Mucosa of descending colon (tissue), 3 donors: Measurements from ENCODE around the gene MYO1F. TPM values are rescaled to one million over a fixed set of nuclear protein-coding genes. Genes with fewer than 3 reads are reported as not detected.
"Not testable (repeated sequence)": the region's sequence is repeated elsewhere in the genome, so short reads cannot be mapped to it uniquely, and the experiment has no call there.

ENCODE experiments used
- ATAC-seq: fragments of 200-7000 bp; cut with Tn5 transposase; one replicate; pipeline ENCODE4 v1.9.1; 2020; ENCODE audit warnings: mild to moderate bottlenecking, moderate library complexity
- DNase-seq, 3 donors: peaks; one replicate each; pipeline ENCODE4 v3.0.0-alpha.2; 2020
- H3K36me3 ChIP-seq: fragments of 200-600 bp; one replicate; pipeline ENCODE4 v1.8.0; 2021; ENCODE audit warnings: low read depth, mild to moderate bottlenecking
- H3K4me1 ChIP-seq: fragments of 200-600 bp; one replicate; pipeline ENCODE4 v1.8.0; 2021; ENCODE audit warnings: low read depth, mild to moderate bottlenecking
- H3K4me3 ChIP-seq: fragments of 200-600 bp; one replicate; pipeline ENCODE4 v1.8.0; 2021; ENCODE audit warnings: mild to moderate bottlenecking
- H3K9me3 ChIP-seq: fragments of 200-600 bp; one replicate; pipeline ENCODE4 v1.8.0; 2021; ENCODE audit warnings: mild to moderate bottlenecking
- intact Hi-C, 2 donors: fragments of 100-400 bp; cut with DNase I in 1 of 2; cut with micrococcal nuclease in 1 of 2; formaldehyde crosslinking; loops; one replicate each; pipeline versions ENCODE4 v1.11.0 to v1.11.1; 2022; cut with DNase I, micrococcal nuclease
- total RNA-seq, 3 donors: library from RNA; stranded (reverse); fragmentation: NEBNext Ultra II Directional in 2 of 3; extraction: Animal tissue kit (Norgen Biotek cat#: 25700) in 2 of 3; gene quantifications; one replicate each; pipeline versions ENCODE4 v1.2.1 to v1.2.4, GENCODE V29; 2021 to 2023
- TF ChIP-seq, protein P1 (sequence below): fragments of 200-600 bp; IDR thresholded peaks from one replicate; pipeline ENCODE4 v1.8.0; 2022; ENCODE audit warnings: antibody characterized with exemption, mild to moderate bottlenecking
- donor health status: DM: no; HTN: no; CAD: no; lungs with moderate emphysema.
- donor health status: DM: no; HTN: no; CAD: no.
- donor health status: DM: no; HTN: yes; CAD: no.

MYO1F gene
- total RNA-seq, 3 donors from 2014 or later = 8.5 to 26.5 (median 21.0) TPM

DNA sequence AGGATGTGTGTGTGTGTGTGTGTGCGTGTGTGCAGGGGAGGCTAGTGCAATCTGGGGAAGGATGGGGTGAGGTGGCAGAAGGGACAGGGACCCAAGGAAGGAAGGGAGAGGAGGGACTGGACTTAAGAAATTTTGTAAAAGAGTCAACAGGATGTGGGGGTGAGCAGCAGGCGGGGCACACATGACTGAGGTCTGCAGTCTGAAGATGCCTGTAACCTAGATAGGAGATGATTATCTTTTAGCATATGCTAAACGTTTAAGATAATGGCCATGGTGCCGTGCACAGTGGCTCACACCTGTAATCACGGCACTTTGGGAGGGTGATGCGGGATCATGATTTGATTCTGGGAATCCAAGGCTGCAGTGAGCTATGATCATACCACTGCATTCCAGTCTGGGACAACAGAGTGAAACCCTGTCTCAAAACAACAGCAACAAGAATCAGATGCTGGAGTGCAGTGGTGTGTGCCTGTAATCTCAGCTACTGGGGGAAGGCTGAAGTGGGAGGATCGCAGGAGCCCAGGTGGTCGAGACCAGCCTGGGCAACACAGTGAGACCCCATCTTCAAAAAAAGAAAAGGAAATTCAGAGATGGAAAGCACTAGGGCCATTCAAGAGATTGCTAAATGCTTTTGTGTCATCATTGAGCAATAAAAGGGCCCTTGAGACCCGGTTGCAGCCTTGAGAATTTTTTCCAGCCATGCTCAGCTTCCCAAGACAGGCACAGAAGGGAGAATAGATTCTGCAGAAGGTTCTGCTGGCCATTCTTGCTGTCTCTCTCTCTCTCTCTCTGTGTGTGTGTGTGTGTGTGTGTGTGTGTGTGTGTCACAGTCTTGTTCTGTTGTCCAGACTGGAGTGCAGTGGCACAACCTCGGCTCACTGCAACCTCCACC, 59.4 kb downstream of the MYO1F start:
- peak; percentile 7 for ATAC-seq
- TF ChIP-seq, protein P1, sequence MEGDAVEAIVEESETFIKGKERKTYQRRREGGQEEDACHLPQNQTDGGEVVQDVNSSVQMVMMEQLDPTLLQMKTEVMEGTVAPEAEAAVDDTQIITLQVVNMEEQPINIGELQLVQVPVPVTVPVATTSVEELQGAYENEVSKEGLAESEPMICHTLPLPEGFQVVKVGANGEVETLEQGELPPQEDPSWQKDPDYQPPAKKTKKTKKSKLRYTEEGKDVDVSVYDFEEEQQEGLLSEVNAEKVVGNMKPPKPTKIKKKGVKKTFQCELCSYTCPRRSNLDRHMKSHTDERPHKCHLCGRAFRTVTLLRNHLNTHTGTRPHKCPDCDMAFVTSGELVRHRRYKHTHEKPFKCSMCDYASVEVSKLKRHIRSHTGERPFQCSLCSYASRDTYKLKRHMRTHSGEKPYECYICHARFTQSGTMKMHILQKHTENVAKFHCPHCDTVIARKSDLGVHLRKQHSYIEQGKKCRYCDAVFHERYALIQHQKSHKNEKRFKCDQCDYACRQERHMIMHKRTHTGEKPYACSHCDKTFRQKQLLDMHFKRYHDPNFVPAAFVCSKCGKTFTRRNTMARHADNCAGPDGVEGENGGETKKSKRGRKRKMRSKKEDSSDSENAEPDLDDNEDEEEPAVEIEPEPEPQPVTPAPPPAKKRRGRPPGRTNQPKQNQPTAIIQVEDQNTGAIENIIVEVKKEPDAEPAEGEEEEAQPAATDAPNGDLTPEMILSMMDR = no peak
- Histone ChIP-seq H3K9me3 (no peaks in the 10 kb centered on the region), H3K4me1 (peaks cover 11% of the 10 kb centered on the region), H3K36me3 (no peaks in the 10 kb centered on the region), H3K4me3 (no peak overlapping the region)
- DNase-seq = no peak
- intact Hi-C loops = no loop called here

DNA sequence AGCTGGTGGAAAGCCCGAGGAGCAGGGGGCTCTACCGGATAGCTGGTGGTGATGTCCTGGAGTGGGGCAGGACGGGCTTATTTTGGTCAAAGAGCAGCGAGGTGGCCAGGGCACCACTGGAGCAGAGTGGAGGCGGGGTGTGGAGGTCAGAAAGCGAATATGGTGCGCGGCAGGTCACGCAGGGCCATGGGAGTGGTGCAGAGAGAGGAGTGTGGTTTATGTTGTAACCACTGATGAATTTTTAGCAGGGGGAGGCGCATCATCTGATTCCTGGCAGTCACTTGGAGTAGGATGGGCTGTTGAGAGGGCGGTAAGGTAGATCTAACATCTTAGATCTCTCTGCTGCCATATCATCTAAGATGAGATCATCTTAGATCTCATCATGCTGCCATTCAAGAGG, 61.9 kb downstream of the MYO1F start:
- intact Hi-C loops = no loop called here
- Histone ChIP-seq H3K4me1 (peaks cover 17% of the 10 kb centered on the region), H3K9me3 (no peaks in the 10 kb centered on the region), H3K36me3 (no peaks in the 10 kb centered on the region), H3K4me3 (no peak overlapping the region)
- DNase-seq (no peak), ATAC-seq (no peak)
- TF ChIP-seq, protein P1 = no peak

DNA sequence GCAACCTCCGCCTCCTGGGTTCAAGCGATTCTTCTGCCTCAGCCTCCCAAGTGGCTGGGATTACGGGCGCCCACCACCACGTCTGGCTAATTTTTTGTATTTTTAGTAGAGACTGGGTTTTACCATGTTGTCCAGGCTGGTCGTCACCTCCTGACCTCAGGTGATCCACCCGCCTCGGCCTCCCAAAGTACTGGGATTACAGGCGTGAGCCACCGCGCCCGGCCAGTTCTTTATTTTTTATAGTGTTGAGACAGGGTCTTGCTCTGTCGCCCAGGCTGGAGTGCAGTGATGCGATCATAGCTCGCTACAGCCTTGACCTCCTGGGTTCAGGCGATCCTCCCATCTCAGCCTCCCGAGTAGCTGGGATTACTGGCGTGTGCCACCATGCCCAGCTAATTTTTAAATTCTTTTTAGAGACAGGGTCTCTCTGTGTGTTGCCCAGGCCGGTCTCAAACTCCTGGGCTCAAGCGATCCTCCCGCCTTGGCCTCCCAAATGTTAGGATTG, 62.7 kb downstream of the MYO1F start:
- H3K36me3 ChIP-seq, ATAC-seq, intact Hi-C loops, H3K4me3 ChIP-seq, H3K9me3 ChIP-seq: not testable (repeated sequence)
- H3K4me1 ChIP-seq = peaks cover 17% of the 10 kb centered on the region
- peak in 2 of 3 donors; percentile 24 to 54 for DNase-seq

DNA sequence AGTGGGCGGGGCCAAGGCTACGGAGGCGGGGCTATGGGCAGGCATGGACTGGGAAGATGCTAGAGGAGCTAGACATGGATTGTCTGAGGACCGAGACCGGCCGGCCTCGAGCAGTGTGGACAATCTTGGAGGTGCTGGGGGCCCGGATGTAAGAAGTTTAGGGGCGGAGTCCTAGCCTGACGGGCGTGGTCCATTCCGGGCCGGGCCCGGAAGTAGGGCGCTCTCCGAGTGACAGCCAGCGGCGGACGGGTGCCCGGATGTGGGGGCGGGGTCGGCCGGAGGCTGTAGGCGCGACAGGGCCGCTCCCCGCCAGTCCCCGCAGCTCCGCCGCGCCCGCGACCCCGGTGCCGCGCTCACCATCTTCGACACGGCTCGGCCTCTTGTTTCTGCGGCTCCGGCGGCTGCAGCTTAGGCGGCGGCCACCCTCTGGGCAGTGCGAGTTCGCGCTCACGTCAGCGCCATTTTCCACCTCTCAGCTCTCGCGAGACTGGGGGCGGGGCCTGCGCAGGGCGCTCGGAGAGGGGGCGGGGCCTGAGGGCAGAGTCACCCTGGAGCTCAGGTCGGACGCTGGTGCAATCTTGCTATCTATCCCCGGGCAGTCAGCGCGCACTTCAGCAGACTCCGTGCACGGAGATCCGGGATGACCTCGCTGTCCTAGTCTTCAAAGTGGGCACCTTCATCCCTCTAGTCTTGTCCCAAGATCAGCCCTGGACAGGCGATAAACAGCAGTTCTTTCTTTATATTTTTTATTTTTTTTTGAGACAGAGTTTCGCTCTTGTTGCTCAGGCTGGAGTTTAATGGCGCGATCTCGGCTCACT, 63.3 kb downstream of the MYO1F start, which contains the start of gene ZNF414:
ZNF414 (minus strand) TSS at position 481 of the 818 bp plus-strand sequence; CDS start at position 360, 121 bp downstream.
- Histone ChIP-seq H3K36me3 (no peaks in the 10 kb centered on the region), H3K4me1 (peaks cover 17% of the 10 kb centered on the region), H3K9me3 (no peaks in the 10 kb centered on the region), H3K4me3 (peak within 1 kb of the TSS; percentile 51)
- TF ChIP-seq, protein P1 = no peak
- ATAC-seq = peak; percentile 94
- peak; percentile 98 for DNase-seq
- intact Hi-C loops = no loop called here

DNA sequence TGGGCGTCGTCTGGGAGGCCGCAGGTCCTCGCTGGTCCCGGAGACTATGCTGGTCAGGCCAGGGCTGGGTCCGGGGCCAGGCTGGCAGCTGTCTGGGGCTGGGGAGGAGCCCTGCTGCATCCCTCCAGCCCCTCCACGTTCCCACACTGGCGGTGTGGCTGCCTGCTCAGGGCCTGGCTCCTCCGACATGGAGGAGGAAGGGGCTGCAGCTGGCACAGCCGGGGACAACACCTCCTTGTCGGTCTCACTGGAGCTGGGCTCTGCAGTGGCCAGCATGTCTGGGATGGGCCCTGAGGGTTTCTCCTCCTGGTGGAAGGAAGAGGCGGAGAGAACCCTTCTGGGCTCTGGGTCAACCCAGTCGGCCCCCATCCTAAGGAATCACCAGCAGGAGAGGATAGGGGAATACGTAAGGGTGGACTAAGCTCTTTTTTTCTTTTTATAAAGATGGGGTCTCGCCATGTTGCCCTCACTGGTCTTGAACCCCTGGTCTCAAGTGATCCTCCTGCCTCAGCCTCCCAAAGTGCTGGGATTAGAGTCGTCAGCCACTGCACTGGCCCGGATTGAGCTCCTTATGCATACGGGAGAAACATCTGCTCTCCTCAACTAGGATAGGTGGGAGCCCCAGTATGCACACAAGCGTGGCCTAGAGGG, 64.1 kb downstream of the MYO1F start:
- peak in 2 of 3 donors; percentile 57 to 71 for DNase-seq

More for the DNA sequence above, 64.1 kb downstream of the MYO1F start:
- no peaks in the 10 kb centered on the region for H3K9me3 ChIP-seq
- ATAC-seq = no peak
- H3K36me3 ChIP-seq = no peaks in the 10 kb centered on the region
- H3K4me3 ChIP-seq = peak overlapping the region; percentile 51
- TF ChIP-seq, protein P1 = no peak
- H3K4me1 ChIP-seq = peaks cover 17% of the 10 kb centered on the region
- intact Hi-C loops = no loop called here
